Smooth muscle cell (in vitro differentiated cells): ENCODE measurements around the gene RERG. TPM values are rescaled to one million over a fixed set of nuclear protein-coding genes. Genes with fewer than 3 reads are reported as not detected.
"Not testable (repeated sequence)": the region's sequence is repeated elsewhere in the genome, so short reads cannot be mapped to it uniquely, and the experiment has no call there.

ENCODE experiments used
- DNase-seq: peaks from one replicate; lab custom pipeline; 2025; ENCODE audit not compliant: unreplicated experiment; lab: John Stamatoyannopoulos, UW
- H2AFZ ChIP-seq: fragments of 200-600 bp; sonication (generic); 2 replicates; pipeline ENCODE4 v1.6.0; 2016; ENCODE audit warnings: antibody characterized with exemption, low read depth, mild to moderate bottlenecking
- H3F3A ChIP-seq: fragments of 200-600 bp; sonication (generic); 2 replicates; pipeline ENCODE4 v1.6.0; 2017; ENCODE audit warnings: antibody characterized with exemption, low read depth
- H3K27ac ChIP-seq: fragments of 200-600 bp; sonication (generic); 2 replicates; pipeline ENCODE4 v1.5.1; 2016; ENCODE audit warnings: low read depth, mild to moderate bottlenecking
- H3K27me3 ChIP-seq: fragments of 200-600 bp; sonication (generic); 2 replicates; pipeline ENCODE4 v1.6.1; 2016; ENCODE audit warnings: low read depth, mild to moderate bottlenecking
- H3K36me3 ChIP-seq: fragments of 200-600 bp; sonication (generic); 2 replicates; pipeline ENCODE4 v1.5.1; 2016; ENCODE audit warnings: low read depth
- H3K4me1 ChIP-seq: fragments of 200-600 bp; sonication (generic); 2 replicates; pipeline ENCODE4 v1.5.1; 2016; ENCODE audit warnings: low read depth
- H3K4me2 ChIP-seq: fragments of 200-600 bp; sonication (generic); 2 replicates; pipeline ENCODE4 v1.6.0; 2016; ENCODE audit warnings: mild to moderate bottlenecking
- H3K4me3 ChIP-seq: fragments of 200-600 bp; sonication (generic); 2 replicates; pipeline ENCODE4 v1.5.1; 2016; ENCODE audit warnings: mild to moderate bottlenecking
- H3K79me2 ChIP-seq: fragments of 200-600 bp; sonication (generic); 2 replicates; pipeline ENCODE4 v1.6.0; 2016; ENCODE audit warnings: low read depth, mild to moderate bottlenecking
- H3K9ac ChIP-seq: fragments of 200-600 bp; sonication (generic); 2 replicates; pipeline ENCODE4 v1.6.0; 2016; ENCODE audit warnings: low read depth
- H3K9me3 ChIP-seq: fragments of 200-600 bp; sonication (generic); replicated peaks from 2 replicates; pipeline ENCODE4 v1.5.1; 2016; ENCODE audit warnings: low read depth
- H4K20me1 ChIP-seq: fragments of 200-600 bp; sonication (generic); 2 replicates; pipeline ENCODE4 v1.6.0; 2016; ENCODE audit warnings: low read depth
- WGBS: methylation state at CpG from one replicate; pipeline ENCODE4 v1.1.7; 2016; ENCODE audit warnings: low lambda C conversion rate; 5-methylcytosine and 5-hydroxymethylcytosine counted together
- polyA plus RNA-seq: library from polyadenylated mRNA; unstranded; fragments of >200 nt; fragmentation: Nextera tagmentation; extraction: Ambion mirVana; gene quantifications from 2 replicates; pipeline ENCODE4 v1.2.1, GENCODE V29; 2016
- total RNA-seq: library from RNA; depleted of rRNA; stranded (reverse); fragments of >200 nt; gene quantifications from 2 replicates; pipeline ENCODE4 v1.2.3, GENCODE V29; 2014
- TF ChIP-seq, protein P1 (sequence below): fragments of 200-600 bp; sonication (generic); IDR thresholded peaks from 2 replicates; pipeline ENCODE4 v1.5.1; 2017; ENCODE audit warnings: borderline replicate concordance, mild to moderate bottlenecking, antibody characterized with exemption; ENCODE audit not compliant: insufficient read depth, poor library complexity, severe bottlenecking

RERG gene
- total and polyA plus RNA-seq, 2 experiments from 2014 or later: 0.04 TPM; not detected in 1

DNA sequence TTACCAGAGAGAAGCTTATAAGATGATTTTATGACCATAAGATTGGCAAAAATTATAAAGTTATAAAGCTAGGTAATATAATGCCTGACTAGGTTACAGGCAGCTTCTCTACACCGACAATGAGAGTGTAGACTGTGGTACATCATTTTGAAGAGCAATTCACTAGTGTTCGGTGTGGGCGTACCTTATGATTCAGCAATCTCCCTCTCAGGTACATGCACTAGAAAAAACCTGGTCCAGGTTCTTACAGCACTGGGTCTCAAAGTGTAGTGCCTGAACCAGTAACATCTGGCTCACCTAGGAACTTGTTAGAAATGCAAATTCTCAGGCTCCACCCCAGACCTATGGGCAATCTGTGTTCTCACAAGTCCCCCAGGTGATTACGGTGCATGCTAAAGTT lies 106.7 kb downstream of the RERG start:
- DNase-seq: no peak
- no peaks in the 10 kb centered on the region for H3K27me3 ChIP-seq
- no peaks in the 10 kb centered on the region for H4K20me1 ChIP-seq
- no peaks in the 10 kb centered on the region for H3K36me3 ChIP-seq
- no peaks in the 10 kb centered on the region for H3K9me3 ChIP-seq
- TF ChIP-seq, protein P1, sequence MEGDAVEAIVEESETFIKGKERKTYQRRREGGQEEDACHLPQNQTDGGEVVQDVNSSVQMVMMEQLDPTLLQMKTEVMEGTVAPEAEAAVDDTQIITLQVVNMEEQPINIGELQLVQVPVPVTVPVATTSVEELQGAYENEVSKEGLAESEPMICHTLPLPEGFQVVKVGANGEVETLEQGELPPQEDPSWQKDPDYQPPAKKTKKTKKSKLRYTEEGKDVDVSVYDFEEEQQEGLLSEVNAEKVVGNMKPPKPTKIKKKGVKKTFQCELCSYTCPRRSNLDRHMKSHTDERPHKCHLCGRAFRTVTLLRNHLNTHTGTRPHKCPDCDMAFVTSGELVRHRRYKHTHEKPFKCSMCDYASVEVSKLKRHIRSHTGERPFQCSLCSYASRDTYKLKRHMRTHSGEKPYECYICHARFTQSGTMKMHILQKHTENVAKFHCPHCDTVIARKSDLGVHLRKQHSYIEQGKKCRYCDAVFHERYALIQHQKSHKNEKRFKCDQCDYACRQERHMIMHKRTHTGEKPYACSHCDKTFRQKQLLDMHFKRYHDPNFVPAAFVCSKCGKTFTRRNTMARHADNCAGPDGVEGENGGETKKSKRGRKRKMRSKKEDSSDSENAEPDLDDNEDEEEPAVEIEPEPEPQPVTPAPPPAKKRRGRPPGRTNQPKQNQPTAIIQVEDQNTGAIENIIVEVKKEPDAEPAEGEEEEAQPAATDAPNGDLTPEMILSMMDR: no peak
- H3K4me1 ChIP-seq: no peaks in the 10 kb centered on the region
- no peak overlapping the region for H3K4me2 ChIP-seq
- H3K9ac ChIP-seq: no peak overlapping the region
- H2AFZ ChIP-seq: no peak overlapping the region
- no peaks in the 10 kb centered on the region for H3K79me2 ChIP-seq
- H3F3A ChIP-seq: no peaks in the 10 kb centered on the region
- H3K27ac ChIP-seq: no peak overlapping the region
- 94% methylated on average over 4 of the region's 4 CpGs for WGBS
- H3K4me3 ChIP-seq: no peak overlapping the region

DNA sequence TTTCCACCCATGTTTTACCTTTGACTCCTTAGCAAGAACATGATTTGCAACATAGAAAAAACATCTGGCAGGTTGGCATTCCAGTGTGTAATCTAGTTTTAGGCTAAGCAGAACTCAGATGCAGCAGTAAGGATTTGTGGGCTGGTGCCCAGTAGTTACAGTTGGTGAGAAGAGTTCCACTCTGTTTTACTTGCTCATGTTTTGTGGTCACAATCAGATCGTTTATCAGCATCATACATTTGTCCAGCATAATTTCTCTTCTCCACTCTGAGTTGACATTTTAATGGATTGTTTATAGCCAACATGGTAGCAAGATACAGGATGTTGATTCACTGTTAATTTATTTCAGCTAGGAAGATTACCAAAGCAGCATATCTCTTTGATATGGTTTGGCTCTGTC lies 128.4 kb downstream of the RERG start:
- Histone ChIP-seq H3K36me3 (no peaks in the 10 kb centered on the region), H3K9ac (no peak overlapping the region), H3K79me2 (no peaks in the 10 kb centered on the region), H3K27ac (no peak overlapping the region), H4K20me1 (no peaks in the 10 kb centered on the region), H3K27me3 (no peaks in the 10 kb centered on the region), H3K9me3 (no peaks in the 10 kb centered on the region), H3K4me3 (no peak overlapping the region), H3K4me1 (no peaks in the 10 kb centered on the region), H3F3A (no peaks in the 10 kb centered on the region), H3K4me2 (no peak overlapping the region), H2AFZ (no peak overlapping the region)
- WGBS: 79% methylated on average over 1 of the region's 1 CpG
- no peak for DNase-seq
- TF ChIP-seq, protein P1: no peak

DNA sequence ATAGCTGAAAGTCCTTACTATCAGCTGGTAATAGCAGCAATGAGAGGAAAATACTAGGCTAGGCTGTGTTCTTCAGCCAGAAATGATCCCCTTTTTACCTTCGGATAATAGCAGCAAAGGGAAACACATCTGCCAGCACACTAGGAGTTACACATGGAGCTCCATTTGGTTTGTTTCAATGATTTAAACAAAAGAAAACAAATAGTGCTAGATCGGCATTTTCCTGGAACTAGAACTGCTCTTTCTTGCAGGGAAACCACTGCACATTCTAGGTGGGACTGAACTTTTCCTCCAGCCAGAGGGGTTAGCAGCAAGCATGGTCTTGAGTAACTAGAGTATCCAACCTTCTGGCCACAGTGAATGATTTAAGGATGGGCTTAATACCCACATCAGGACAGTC lies 130.8 kb downstream of the RERG start:
- H3K27ac ChIP-seq: no peak overlapping the region
- H3K4me2 ChIP-seq: no peak overlapping the region
- H4K20me1 ChIP-seq: no peaks in the 10 kb centered on the region
- no peaks in the 10 kb centered on the region for H3K79me2 ChIP-seq
- H3K4me3 ChIP-seq: no peak overlapping the region
- H2AFZ ChIP-seq: no peak overlapping the region
- no peaks in the 10 kb centered on the region for H3K9me3 ChIP-seq
- no peak overlapping the region for H3K9ac ChIP-seq
- H3K36me3 ChIP-seq: no peaks in the 10 kb centered on the region
- 88% methylated on average over 2 of the region's 2 CpGs for WGBS
- H3K4me1 ChIP-seq: no peaks in the 10 kb centered on the region
- TF ChIP-seq, protein P1: no peak
- no peaks in the 10 kb centered on the region for H3K27me3 ChIP-seq
- H3F3A ChIP-seq: no peaks in the 10 kb centered on the region
- DNase-seq: no peak

DNA sequence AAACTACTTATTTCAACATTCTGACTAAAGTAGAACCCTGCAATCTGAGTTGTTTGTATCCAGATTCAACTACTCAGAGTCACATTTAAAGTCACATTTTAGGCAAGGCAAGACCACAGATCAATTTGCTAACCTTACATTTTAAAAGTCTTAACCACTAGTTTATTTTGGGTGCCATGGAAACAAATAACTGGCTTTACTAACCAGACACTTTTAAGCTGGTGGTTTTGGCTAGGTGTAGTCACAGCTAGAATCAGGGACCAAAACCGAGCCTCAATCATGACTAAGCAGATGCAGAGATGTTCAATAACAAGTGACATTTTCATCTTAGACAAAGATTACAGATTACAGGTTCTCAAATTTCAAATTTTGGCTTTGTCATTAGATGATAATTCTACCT lies 133.1 kb downstream of the RERG start:
- Histone ChIP-seq H3F3A (no peaks in the 10 kb centered on the region), H3K9me3 (no peaks in the 10 kb centered on the region), H2AFZ (no peak overlapping the region), H3K36me3 (no peaks in the 10 kb centered on the region), H4K20me1 (no peaks in the 10 kb centered on the region), H3K27ac (no peak overlapping the region), H3K4me3 (no peak overlapping the region), H3K4me1 (no peaks in the 10 kb centered on the region), H3K9ac (no peak overlapping the region), H3K27me3 (peaks cover under 1% of the 10 kb centered on the region), H3K4me2 (no peak overlapping the region), H3K79me2 (no peaks in the 10 kb centered on the region)
- WGBS: 48% methylated on average over 1 of the region's 1 CpG
- no peak for DNase-seq
- TF ChIP-seq, protein P1: no peak

DNA sequence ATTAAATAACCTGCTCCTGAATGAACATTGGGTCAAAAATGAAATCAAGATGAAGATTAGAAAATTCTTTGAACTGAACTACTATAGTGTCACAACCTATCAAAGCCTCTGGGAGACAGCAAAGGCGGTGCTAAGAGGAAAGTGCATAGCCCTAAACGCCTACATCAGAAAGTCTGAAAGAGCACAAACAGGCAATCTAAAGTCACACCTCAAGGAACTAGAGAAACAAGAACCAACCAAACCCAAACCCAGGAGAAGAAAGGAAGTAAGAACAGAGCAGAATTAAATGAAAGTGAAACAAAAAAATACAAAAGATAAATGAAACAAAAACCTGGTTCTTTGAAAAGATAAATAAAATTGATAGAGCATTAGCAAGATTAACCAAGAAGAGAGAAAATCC lies 143.5 kb downstream of the RERG start:
- not testable (repeated sequence) for H4K20me1 ChIP-seq, H2AFZ ChIP-seq, H3K79me2 ChIP-seq, H3K4me2 ChIP-seq, H3K4me1 ChIP-seq, H3K36me3 ChIP-seq, H3K27me3 ChIP-seq, H3K4me3 ChIP-seq, H3K9me3 ChIP-seq, DNase-seq, H3K27ac ChIP-seq, H3F3A ChIP-seq, H3K9ac ChIP-seq
- 74% methylated on average over 2 of the region's 2 CpGs for WGBS
